Stimulated activated CD4-positive, alpha-beta T cell treated with anti-CD3 and anti-CD28 coated beads, Interleukin-12 subunit alpha, Interleukin-12 subunit beta, amount 100 ng/mL, for 24 hours (primary cell): ENCODE data around the gene NDUFA3.

Experiments used
- DNase-seq, 2 experiments: peaks; one replicate each; pipeline ENCODE4 v3.0.0-alpha.2; 2020; ENCODE audit warnings: low read depth in 2 of 2

NDUFA3 gene

GRCh38 chr19:54137699-54138488 lies 35.2 kb downstream of the NDUFA3 start, which contains the start of gene CNOT3:
CNOT3 (plus strand) TSS chr19:54137762; CDS start chr19:54142979, 5,217 bp downstream.
- no peak for DNase-seq

DNA sequence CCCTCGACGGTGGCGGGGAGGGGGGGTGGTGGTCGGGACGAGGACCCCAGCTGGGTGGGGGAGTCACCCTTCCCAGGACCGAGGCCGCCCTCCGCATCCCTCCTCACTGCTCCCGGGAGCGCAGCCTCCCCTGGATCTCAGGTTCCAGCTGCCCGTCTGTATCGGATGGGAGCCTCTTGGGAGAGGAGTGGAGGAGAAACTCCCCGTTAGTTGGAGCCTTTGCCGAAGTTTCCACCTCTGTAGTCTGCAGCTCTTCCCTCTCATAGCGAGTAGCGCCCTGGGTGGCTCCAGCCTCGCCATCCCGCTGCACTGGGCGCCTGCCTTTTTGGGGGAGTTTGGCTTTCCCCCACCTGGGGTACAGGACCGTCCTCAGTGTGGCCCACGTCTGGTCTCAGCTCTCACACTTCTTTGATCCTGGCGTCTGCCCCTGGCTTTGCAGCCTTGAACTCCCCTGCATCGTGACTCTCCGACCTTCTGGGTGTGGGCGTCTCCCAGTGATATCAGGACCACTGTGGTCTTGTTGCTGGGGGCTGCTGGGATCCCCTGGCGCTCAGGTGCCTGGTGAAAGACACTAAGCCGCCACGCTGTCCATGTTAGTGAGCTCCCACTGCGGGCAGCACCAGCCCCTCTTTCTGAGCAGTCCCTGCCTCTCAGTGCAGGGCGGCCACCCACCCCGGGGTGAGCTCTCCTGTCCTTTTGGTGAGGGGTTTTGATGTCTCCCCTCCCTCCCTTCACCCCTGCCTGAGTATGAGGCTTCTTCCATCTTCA lies 36.0 kb downstream of the NDUFA3 start:
- no peak for DNase-seq

DNA sequence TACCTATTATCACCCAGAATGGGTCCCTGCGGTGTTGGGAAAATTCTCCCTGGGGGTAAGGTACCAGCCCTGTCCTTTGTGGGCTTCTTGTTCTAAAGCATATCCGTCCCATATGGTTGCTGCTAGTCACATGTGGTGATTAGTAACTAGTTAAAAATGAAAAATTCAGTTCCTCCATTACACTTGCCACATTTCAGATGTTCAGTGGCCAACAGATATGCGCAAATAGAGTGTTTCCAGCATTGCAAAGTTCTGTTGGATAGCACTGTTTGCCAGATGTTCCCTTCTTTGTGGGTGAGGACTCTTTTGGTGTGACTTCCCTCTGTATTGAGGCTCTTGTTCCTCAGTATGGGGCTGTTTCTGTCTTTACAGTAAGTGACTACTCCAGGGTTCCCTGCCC lies 38.7 kb downstream of the NDUFA3 start:
- DNase-seq, result no peak

DNA sequence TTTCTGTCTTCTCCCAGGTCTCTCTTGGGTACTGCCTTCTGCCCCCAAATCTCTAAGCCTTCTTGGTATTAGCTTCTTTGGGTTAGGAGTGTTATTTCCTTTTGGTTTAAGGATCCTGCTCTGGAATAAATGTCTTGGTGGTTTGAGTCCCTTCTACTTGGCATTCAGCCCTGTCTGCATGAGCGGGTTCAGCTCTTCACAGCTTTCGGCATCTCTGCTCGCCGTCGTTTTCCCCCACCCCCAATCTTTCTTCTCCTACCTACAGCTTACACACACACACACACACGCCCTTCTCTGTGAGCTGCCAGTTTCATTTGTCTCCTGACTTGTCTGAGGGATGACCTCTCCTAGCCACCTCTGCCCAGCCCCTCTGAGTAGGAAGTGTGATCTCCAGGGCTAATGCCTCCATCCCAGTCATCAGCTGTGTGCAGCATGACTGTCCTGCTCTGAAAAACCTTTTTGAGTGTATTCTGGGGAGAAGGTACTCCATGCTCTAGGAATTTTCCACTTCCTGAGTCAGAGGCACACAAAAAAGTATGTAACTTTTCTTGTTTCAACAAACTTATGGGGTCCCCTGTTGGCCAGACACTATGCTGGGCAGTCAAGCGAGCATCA lies 39.6 kb downstream of the NDUFA3 start:
- DNase-seq, result no peak

DNA sequence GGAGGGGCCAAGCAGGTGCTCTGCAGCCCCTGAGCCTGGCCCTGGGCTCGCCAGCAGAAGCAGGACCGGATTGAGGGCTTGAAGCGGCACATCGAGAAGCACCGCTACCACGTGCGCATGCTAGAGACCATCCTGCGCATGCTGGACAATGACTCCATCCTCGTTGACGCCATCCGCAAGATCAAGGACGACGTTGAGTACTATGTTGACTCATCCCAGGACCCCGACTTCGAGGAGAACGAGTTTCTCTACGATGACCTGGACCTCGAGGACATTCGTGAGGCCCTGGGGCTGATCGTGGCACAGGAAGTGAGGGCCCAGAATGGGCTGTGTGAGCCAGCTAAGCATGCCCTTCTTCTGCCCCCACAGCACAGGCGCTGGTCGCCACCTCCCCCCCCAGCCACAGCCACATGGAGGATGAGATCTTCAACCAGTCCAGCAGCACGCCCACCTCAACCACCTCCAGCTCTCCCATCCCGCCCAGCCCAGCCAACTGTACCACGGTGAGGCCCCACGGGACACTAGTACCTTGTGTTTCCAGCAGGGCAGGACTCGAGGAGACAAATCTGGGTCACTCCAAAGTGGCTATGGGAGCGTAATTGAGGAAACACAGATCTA lies 43.0 kb downstream of the NDUFA3 start:
- DNase-seq, result no peak

GRCh38 chr19:54147676-54148075 lies 45.0 kb downstream of the NDUFA3 start:
- no peak for DNase-seq

DNA sequence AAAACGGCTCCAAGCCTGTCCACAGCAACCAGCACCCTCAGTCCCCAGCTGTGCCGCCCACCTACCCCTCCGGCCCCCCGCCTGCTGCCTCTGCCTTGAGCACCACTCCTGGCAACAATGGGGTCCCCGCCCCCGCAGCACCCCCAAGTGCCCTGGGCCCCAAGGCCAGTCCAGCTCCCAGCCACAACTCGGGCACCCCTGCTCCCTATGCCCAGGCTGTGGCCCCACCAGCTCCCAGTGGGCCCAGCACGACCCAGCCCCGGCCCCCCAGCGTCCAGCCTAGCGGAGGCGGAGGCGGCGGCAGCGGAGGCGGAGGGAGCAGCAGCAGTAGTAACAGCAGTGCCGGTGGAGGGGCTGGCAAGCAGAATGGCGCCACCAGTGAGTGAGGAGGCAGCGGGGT lies 45.5 kb downstream of the NDUFA3 start:
- DNase-seq, result no peak

- no peak for DNase-seq
These were observed 46.6 kb downstream of the NDUFA3 start for GRCh38 chr19:54149021-54149812.

- no peak for DNase-seq
These were observed 48.8 kb downstream of the NDUFA3 start for GRCh38 chr19:54151362-54152035.

DNA sequence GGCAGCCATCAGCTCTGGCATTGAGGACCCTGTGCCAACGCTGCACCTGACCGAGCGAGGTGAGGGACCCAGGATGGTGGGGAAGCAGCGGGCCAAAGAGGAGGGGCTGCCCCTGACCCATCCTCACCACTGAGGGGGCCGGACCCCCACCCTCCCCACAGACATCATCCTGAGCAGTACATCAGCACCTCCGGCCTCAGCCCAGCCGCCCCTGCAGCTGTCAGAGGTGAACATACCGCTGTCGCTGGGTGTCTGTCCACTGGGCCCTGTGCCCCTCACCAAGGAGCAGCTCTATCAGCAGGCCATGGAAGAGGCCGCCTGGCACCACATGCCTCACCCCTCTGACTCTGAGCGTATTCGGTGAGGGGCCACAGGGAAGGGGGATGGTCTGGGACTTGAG lies 49.6 kb downstream of the NDUFA3 start:
- no peak for DNase-seq

- no peak for DNase-seq
These were observed 50.3 kb downstream of the NDUFA3 start for GRCh38 chr19:54152878-54153524.

GRCh38 chr19:54153731-54154326 lies 51.2 kb downstream of the NDUFA3 start:
- no peak for DNase-seq

DNA sequence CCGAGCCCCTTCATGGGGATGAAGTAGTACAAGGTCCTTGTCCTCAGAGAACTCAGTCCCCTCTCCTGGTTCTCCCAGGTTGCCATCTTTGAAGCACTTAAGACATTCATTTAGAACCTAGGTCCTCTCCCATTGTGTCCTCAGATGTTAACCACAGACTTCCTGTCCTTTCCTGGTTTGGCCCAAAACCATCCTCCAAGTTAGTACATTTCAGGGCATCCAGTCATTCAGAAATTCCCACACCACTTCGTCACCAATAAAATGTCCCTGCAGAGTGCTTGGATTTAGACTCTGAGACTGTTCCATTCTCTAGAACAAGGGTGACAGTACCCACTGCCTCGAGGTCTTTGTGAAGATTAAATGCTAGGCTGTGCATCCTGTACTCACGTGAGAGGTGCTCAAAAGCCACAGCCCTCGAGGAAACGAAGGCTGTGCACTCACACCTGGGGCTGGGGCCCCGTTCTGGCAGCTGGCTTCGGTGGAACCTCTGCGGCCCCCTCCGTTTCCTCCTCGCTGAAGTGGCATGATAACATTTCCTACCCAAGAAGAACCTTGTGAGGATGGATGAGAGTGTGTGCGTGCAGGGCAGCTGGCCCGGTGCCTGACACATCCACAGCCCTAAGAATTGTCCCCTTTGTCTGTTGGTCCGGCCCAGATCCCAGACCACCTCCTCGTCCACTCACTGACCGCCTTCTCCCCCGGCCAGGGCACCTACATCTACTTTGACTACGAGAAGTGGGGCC lies 52.1 kb downstream of the NDUFA3 start:
- DNase-seq, result no peak

DNA sequence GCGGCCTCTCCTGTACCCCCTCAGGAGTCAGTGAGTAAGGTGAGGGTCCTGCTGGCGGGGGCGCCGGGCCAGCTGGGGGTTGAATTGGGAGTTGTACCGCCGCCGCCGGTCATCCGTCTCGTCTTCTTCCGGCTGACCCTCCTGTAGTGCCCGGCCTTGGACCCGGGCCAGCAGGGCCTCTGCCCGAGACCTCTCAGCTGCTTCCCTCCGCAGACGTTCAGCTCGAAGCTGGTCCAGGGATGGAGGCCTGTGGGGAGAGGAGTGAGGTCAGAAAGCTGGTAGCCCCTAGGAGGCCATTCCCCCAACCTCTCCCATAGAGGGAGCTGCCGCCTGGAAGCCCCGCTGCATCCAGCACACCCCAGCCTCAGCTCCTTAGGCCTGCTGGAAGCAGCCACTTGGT lies 53.0 kb downstream of the NDUFA3 start:
- no peak for DNase-seq

DNA sequence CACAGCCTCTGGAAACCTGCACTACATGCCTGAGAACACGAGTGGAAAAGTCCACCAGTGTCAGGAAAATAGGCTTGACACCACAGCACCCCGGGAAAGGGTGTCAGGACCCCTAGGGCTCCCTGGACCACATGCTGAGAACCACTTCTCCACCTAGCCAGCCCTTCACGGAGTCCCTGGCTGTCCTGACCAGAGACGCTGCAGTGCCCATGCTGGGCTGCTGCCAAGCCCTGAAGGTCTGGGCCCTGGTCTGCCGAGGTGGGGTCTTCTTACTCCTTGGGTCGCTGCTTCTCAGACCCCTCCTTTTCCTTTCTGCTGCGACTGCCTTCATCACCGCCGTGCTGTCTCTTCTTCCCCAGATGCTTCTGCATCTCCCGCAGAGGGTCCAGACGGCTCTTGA lies 53.8 kb downstream of the NDUFA3 start:
- DNase-seq, result no peak

- no peak for DNase-seq
These were observed 54.3 kb downstream of the NDUFA3 start for GRCh38 chr19:54156953-54157352.
